H9 (cell line): ENCODE data around the gene COLEC12. TPM values are rescaled to one million over a fixed set of nuclear protein-coding genes. Genes with fewer than 3 reads are reported as not detected.

ENCODE experiments used
- DNase-seq: peaks from one replicate; pipeline ENCODE4 v3.0.0-alpha.2; 2017
- H2AFZ ChIP-seq: one replicate; pipeline ENCODE4 v1.6.1; 2013; ENCODE audit warnings: mild to moderate bottlenecking, low read length, control low read depth, moderate library complexity
- H2AK5ac ChIP-seq: 2 replicates; pipeline ENCODE4 v1.6.1; 2013; ENCODE audit warnings: low read length, control low read depth, mixed read lengths; ENCODE audit not compliant: insufficient read length
- H2BK120ac ChIP-seq: one replicate; pipeline ENCODE4 v1.6.1; 2013; ENCODE audit warnings: low read depth, mild to moderate bottlenecking, low read length, control low read depth, inconsistent platforms; ENCODE audit not compliant: poor library complexity, severe bottlenecking
- H2BK12ac ChIP-seq: 2 replicates; pipeline ENCODE4 v1.6.1; 2013; ENCODE audit warnings: low read length, control low read depth, mixed read lengths, low read depth; ENCODE audit not compliant: insufficient read length
- H2BK15ac ChIP-seq: 2 replicates; pipeline ENCODE4 v1.6.1; 2013; ENCODE audit warnings: low read depth, low read length, control low read depth
- H2BK20ac ChIP-seq: one replicate; pipeline ENCODE4 v1.6.1; 2013; ENCODE audit warnings: low read depth, mild to moderate bottlenecking, low read length, control low read depth, inconsistent platforms; ENCODE audit not compliant: poor library complexity, severe bottlenecking
- H2BK5ac ChIP-seq: 2 replicates; pipeline ENCODE4 v1.6.1; 2013; ENCODE audit warnings: low read length, control low read depth, mixed read lengths; ENCODE audit not compliant: insufficient read length
- H3K14ac ChIP-seq: 2 replicates; pipeline ENCODE4 v1.6.1; 2013; ENCODE audit warnings: low read length, control low read depth; ENCODE audit not compliant: insufficient read depth
- H3K18ac ChIP-seq: 2 replicates; pipeline ENCODE4 v1.6.1; 2013; ENCODE audit warnings: low read depth, mild to moderate bottlenecking, mixed read lengths, low read length, control low read depth; ENCODE audit not compliant: insufficient read length
- H3K23ac ChIP-seq: 2 replicates; pipeline ENCODE4 v1.6.1; 2013; ENCODE audit warnings: low read length, control low read depth, mixed read lengths, low read depth; ENCODE audit not compliant: insufficient read length
- H3K23me2 ChIP-seq: 2 replicates; pipeline ENCODE4 v1.6.1; 2013; ENCODE audit warnings: low read depth, mild to moderate bottlenecking, mixed read lengths, low read length, control low read depth; ENCODE audit not compliant: insufficient read length, poor library complexity, severe bottlenecking
- H3K27ac ChIP-seq: 2 replicates; pipeline ENCODE4 v1.5.1; 2013; ENCODE audit warnings: low read length, control low read depth, mixed read lengths, low read depth; ENCODE audit not compliant: insufficient read length
- H3K27me3 ChIP-seq: 2 replicates; pipeline ENCODE4 v1.6.1; 2013; ENCODE audit warnings: low read length, control low read depth, inconsistent platforms; ENCODE audit not compliant: insufficient read depth
- H3K4ac ChIP-seq: 2 replicates; pipeline ENCODE4 v1.6.1; 2013; ENCODE audit warnings: low read depth, mild to moderate bottlenecking, control low read depth, inconsistent platforms, low read length, moderate library complexity
- H3K4me1 ChIP-seq: 2 replicates; pipeline ENCODE4 v1.6.1; 2013; ENCODE audit warnings: low read length, control low read depth, inconsistent platforms; ENCODE audit not compliant: insufficient read depth
- H3K4me2 ChIP-seq: 2 replicates; pipeline ENCODE4 v1.6.1; 2013; ENCODE audit warnings: low read length, control low read depth, mixed read lengths; ENCODE audit not compliant: insufficient read length, insufficient read depth
- H3K56ac ChIP-seq: 2 replicates; pipeline ENCODE4 v1.6.1; 2013; ENCODE audit warnings: low read depth, mild to moderate bottlenecking, mixed read lengths, low read length, control low read depth; ENCODE audit not compliant: insufficient read length
- H3K79me1 ChIP-seq: 2 replicates; pipeline ENCODE4 v1.6.1; 2013; ENCODE audit warnings: low read depth, mild to moderate bottlenecking, moderate library complexity, low read length, control low read depth, inconsistent platforms; ENCODE audit not compliant: insufficient read depth, poor library complexity, severe bottlenecking
- H3K79me2 ChIP-seq: 2 replicates; pipeline ENCODE4 v1.6.1; 2013; ENCODE audit warnings: low read length, control low read depth, inconsistent platforms; ENCODE audit not compliant: insufficient read depth
- H3K9ac ChIP-seq: 2 replicates; pipeline ENCODE4 v1.6.1; 2013; ENCODE audit warnings: low read length, control low read depth, mixed read lengths; ENCODE audit not compliant: insufficient read length; ENCODE audit errors: extremely low read depth
- H3K9me3 ChIP-seq: one replicate; pipeline ENCODE4 v1.6.1; 2013; ENCODE audit warnings: low read depth, low read length, inconsistent platforms; ENCODE audit not compliant: control insufficient read depth
- H3T11ph ChIP-seq: one replicate; pipeline ENCODE4 v1.6.1; 2013; ENCODE audit warnings: mild to moderate bottlenecking, low read length, control low read depth, inconsistent platforms
- H4K20me1 ChIP-seq: one replicate; pipeline ENCODE4 v1.6.1; 2013; ENCODE audit not compliant: control insufficient read depth, insufficient read length, insufficient read depth
- H4K5ac ChIP-seq: 2 replicates; pipeline ENCODE4 v1.6.1; 2013; ENCODE audit warnings: low read depth, mild to moderate bottlenecking, mixed read lengths, low read length, control low read depth; ENCODE audit not compliant: insufficient read length
- H4K8ac ChIP-seq: replicated peaks from 2 replicates; pipeline ENCODE4 v1.6.1; 2013; ENCODE audit warnings: low read length, control low read depth, mixed read lengths, low read depth; ENCODE audit not compliant: insufficient read length
- H4K91ac ChIP-seq: 2 replicates; pipeline ENCODE4 v1.6.1; 2013; ENCODE audit warnings: low read depth, mild to moderate bottlenecking, moderate library complexity, mixed read lengths, low read length, control low read depth; ENCODE audit not compliant: insufficient read length
- H3K27ac Mint-ChIP-seq, 3 experiments: 2 replicates in 2 of 3; 3 replicates in 1 of 3; pipeline ENCODE4 v1.8.0; 2020 to 2021; ENCODE audit warnings: mixed read lengths in 3 of 3, mild to moderate bottlenecking in 1 of 3, moderate library complexity in 1 of 3
- H3K27me3 Mint-ChIP-seq: 2 replicates; pipeline ENCODE4 v1.8.0; 2021; ENCODE audit warnings: low read depth, mild to moderate bottlenecking, moderate library complexity, mixed read lengths
- H3K36me3 Mint-ChIP-seq, 3 experiments: 2 replicates in 2 of 3; 3 replicates in 1 of 3; pipeline ENCODE4 v1.8.0; 2020 to 2021; ENCODE audit warnings: low read depth in 3 of 3, mixed read lengths in 3 of 3; ENCODE audit not compliant: insufficient read depth in 1 of 3
- H3K4me1 Mint-ChIP-seq, 2 experiments: 2 replicates each; pipeline ENCODE4 v1.8.0; 2020; ENCODE audit warnings: mixed read lengths in 2 of 2
- H3K4me3 Mint-ChIP-seq, 2 experiments: 2 replicates in 1 of 2; 3 replicates in 1 of 2; pipeline ENCODE4 v1.8.0; 2020 to 2021; ENCODE audit warnings: mild to moderate bottlenecking in 2 of 2, mixed read lengths in 2 of 2, moderate library complexity in 1 of 2
- H3K9me3 Mint-ChIP-seq, 2 experiments: 2 replicates in 1 of 2; 3 replicates in 1 of 2; pipeline ENCODE4 v1.8.0; 2020; ENCODE audit warnings: mild to moderate bottlenecking in 2 of 2, mixed read lengths in 2 of 2, moderate library complexity in 1 of 2
- CTCF ChIP-seq: fragments of 200-600 bp; sonication (generic); conservative IDR thresholded peaks from 3 replicates; pipeline ENCODE4 v1.8.0; 2021; ENCODE audit warnings: antibody characterized with exemption, mild to moderate bottlenecking
- WGBS: extraction: QIAGEN DNeasy Blood & Tissue Kit; methylation state at CpG from one replicate; pipeline ENCODE4 v1.1.7; 2013; ENCODE audit warnings: missing lambda C conversion rate, low lambda C conversion rate, mixed read lengths; ENCODE audit not compliant: insufficient read length; ENCODE audit errors: extremely low coverage; 5-methylcytosine and 5-hydroxymethylcytosine counted together
- total RNA-seq: library from RNA; stranded (reverse); gene quantifications from 2 replicates; pipeline ENCODE4 v1.2.1, GENCODE V29; 2021

The COLEC12 gene
- total RNA-seq, 1 experiment from 2014 or later: 0.70 TPM

- Histone ChIP-seq H3K23ac (no peak overlapping the region), H4K8ac (no peak overlapping the region), H3K79me1 (no peaks in the 10 kb centered on the region), H2BK120ac (no peak overlapping the region), H3K27ac (no peak overlapping the region), H3K9me3 (no peaks in the 10 kb centered on the region), H3K18ac (no peak overlapping the region), H4K20me1 (no peaks in the 10 kb centered on the region), H2AFZ (no peak overlapping the region), H3K23me2 (no peaks in the 10 kb centered on the region), H3K4me2 (no peak overlapping the region), H3K4ac (no peak overlapping the region), H3K14ac (no peak overlapping the region), H4K5ac (no peak overlapping the region), H2BK15ac (no peak overlapping the region), H2BK12ac (no peak overlapping the region), H3K27me3 (no peaks in the 10 kb centered on the region), H3K9ac (no peak overlapping the region), H2BK5ac (no peak overlapping the region), H3K56ac (no peak overlapping the region), H4K91ac (no peak overlapping the region), H3K4me1 (no peaks in the 10 kb centered on the region), H3T11ph (no peak overlapping the region), H3K79me2 (no peaks in the 10 kb centered on the region), H2BK20ac (no peak overlapping the region), H2AK5ac (no peak overlapping the region)
- Mint-ChIP-seq H3K4me3 (no peak overlapping the region), H3K27me3 (peaks cover 2% of the 10 kb centered on the region; the same call in 1 of the 2 replicates), H3K9me3 (no peaks in the 10 kb centered on the region), H3K4me1 (peaks cover 0 to 6% of the 10 kb centered on the region in 2 experiments; a peak in 1 of 4 replicates), H3K27ac (no peak overlapping the region; a peak in 1 of 7 replicates), H3K36me3 (no peaks in the 10 kb centered on the region)
- DNase-seq: no peak
- no CpG with 5 or more reads among the region's 4 CpGs for WGBS
- no peak for TF ChIP-seq CTCF
Observed at GRCh38 chr18:332007-332406, 168.5 kb downstream of the COLEC12 start.
